ENCODE results near the gene FAM53B.

Gene FAM53B

GRCh38 chr10:124717911-124718741 is 26.1 kb downstream of the FAM53B start:
- Histone ChIP-seq H2AK5ac (ENCODE audit: low read length, severe bottlenecking) (no peak overlapping the region), H2BK12ac (ENCODE audit: low read length in 2 of 2) (no peak overlapping the region), H3K9me3 (ENCODE audit: control insufficient read depth, low read length) (no peaks in the 10 kb centered on the region), H3K27me3 (ENCODE audit: control insufficient read depth in 1 of 2, insufficient read depth in 1 of 2, low read length in 2 of 2) (no peaks in the 10 kb centered on the region), H2BK5ac (ENCODE audit: low read depth, low read length, poor library complexity, severe bottlenecking) (no peak overlapping the region), H3K79me1 (replicated peaks; ENCODE audit: low read length, poor library complexity, severe bottlenecking) (peaks cover 50% of the 10 kb centered on the region), H4K91ac (ENCODE audit: low read length) (no peak overlapping the region), H3K4ac (ENCODE audit: low read depth in 1 of 2, low read length in 2 of 2) (no peak overlapping the region), H3K14ac (ENCODE audit: low read length in 2 of 2) (no peak overlapping the region), H4K8ac (ENCODE audit: low read length) (no peak overlapping the region), H3K4me2 (ENCODE audit: low read length, poor library complexity, severe bottlenecking) (no peak overlapping the region), H3K4me1 (ENCODE audit: control insufficient read depth, insufficient read depth, low read depth, low read length) (peaks cover 4% of the 10 kb centered on the region), H3K27ac (ENCODE audit: low read length, poor library complexity, severe bottlenecking) (no peak overlapping the region), H3K4me3 (ENCODE audit: insufficient read depth in 1 of 2, low read depth in 1 of 2, low read length in 2 of 2) (no peak overlapping the region), H2AFZ (ENCODE audit: low read depth, low read length) (no peak overlapping the region), H3K18ac (ENCODE audit: low read depth in 1 of 2, low read length in 2 of 2) (no peak overlapping the region), H3K23ac (ENCODE audit: low read length in 2 of 2) (peak overlapping the region in 1 of 2 experiments; percentile 1), H2BK120ac (ENCODE audit: low read depth, low read length) (no peak overlapping the region), H3K9ac (ENCODE audit: low read length) (no peak overlapping the region), H3K36me3 (ENCODE audit: control insufficient read depth in 1 of 2, insufficient read depth in 2 of 2, low read depth in 1 of 2, low read length in 2 of 2) (peaks cover 0 to 20% of the 10 kb centered on the region in 2 experiments), H2BK15ac (ENCODE audit: low read depth, poor library complexity, severe bottlenecking) (no peak overlapping the region)
- WGBS, result 90% methylated on average over 12 of the region's 12 CpGs
- DNase-seq, result peak; percentile 9

GRCh38 chr10:124717041-124717757 is 27.0 kb downstream of the FAM53B start:
- Histone ChIP-seq H4K91ac (ENCODE audit: low read length) (no peak overlapping the region), H2BK120ac (ENCODE audit: low read depth, low read length) (no peak overlapping the region), H3K4me2 (ENCODE audit: low read length, poor library complexity, severe bottlenecking) (no peak overlapping the region), H3K27me3 (ENCODE audit: control insufficient read depth in 1 of 2, insufficient read depth in 1 of 2, low read length in 2 of 2) (no peaks in the 10 kb centered on the region), H3K4me3 (ENCODE audit: insufficient read depth in 1 of 2, low read depth in 1 of 2, low read length in 2 of 2) (no peak overlapping the region), H2BK5ac (ENCODE audit: low read depth, low read length, poor library complexity, severe bottlenecking) (no peak overlapping the region), H3K9me3 (ENCODE audit: control insufficient read depth, low read length) (no peaks in the 10 kb centered on the region), H2BK15ac (ENCODE audit: low read depth, poor library complexity, severe bottlenecking) (no peak overlapping the region), H2BK12ac (ENCODE audit: low read length in 2 of 2) (no peak overlapping the region), H2AFZ (ENCODE audit: low read depth, low read length) (no peak overlapping the region), H3K27ac (ENCODE audit: low read length, poor library complexity, severe bottlenecking) (no peak overlapping the region), H3K36me3 (ENCODE audit: control insufficient read depth in 1 of 2, insufficient read depth in 2 of 2, low read depth in 1 of 2, low read length in 2 of 2) (peaks cover 0 to 23% of the 10 kb centered on the region in 2 experiments), H3K4me1 (ENCODE audit: control insufficient read depth, insufficient read depth, low read depth, low read length) (peaks cover 8% of the 10 kb centered on the region), H3K14ac (ENCODE audit: low read length in 2 of 2) (no peak overlapping the region), H4K8ac (ENCODE audit: low read length) (no peak overlapping the region), H3K4ac (ENCODE audit: low read depth in 1 of 2, low read length in 2 of 2) (no peak overlapping the region), H3K79me1 (replicated peaks; ENCODE audit: low read length, poor library complexity, severe bottlenecking) (peaks cover 48% of the 10 kb centered on the region), H3K18ac (ENCODE audit: low read depth in 1 of 2, low read length in 2 of 2) (no peak overlapping the region), H3K9ac (ENCODE audit: low read length) (no peak overlapping the region), H3K23ac (ENCODE audit: low read length in 2 of 2) (no peak overlapping the region), H2AK5ac (ENCODE audit: low read length, severe bottlenecking) (no peak overlapping the region)
- DNase-seq, result no peak
- 95% methylated on average over 9 of the region's 9 CpGs for WGBS

- Histone ChIP-seq H2BK5ac (ENCODE audit: low read depth, low read length, poor library complexity, severe bottlenecking) (no peak overlapping the region), H3K23ac (ENCODE audit: low read length in 2 of 2) (no peak overlapping the region), H3K9me3 (ENCODE audit: control insufficient read depth, low read length) (no peaks in the 10 kb centered on the region), H3K4me2 (ENCODE audit: low read length, poor library complexity, severe bottlenecking) (no peak overlapping the region), H3K4me3 (ENCODE audit: insufficient read depth in 1 of 2, low read depth in 1 of 2, low read length in 2 of 2) (no peak overlapping the region), H3K27ac (ENCODE audit: low read length, poor library complexity, severe bottlenecking) (no peak overlapping the region), H3K36me3 (ENCODE audit: control insufficient read depth in 1 of 2, insufficient read depth in 2 of 2, low read depth in 1 of 2, low read length in 2 of 2) (peaks cover 0 to 22% of the 10 kb centered on the region in 2 experiments), H3K4me1 (ENCODE audit: control insufficient read depth, insufficient read depth, low read depth, low read length) (peaks cover 8% of the 10 kb centered on the region), H3K9ac (ENCODE audit: low read length) (no peak overlapping the region), H3K14ac (ENCODE audit: low read length in 2 of 2) (no peak overlapping the region), H3K79me1 (replicated peaks; ENCODE audit: low read length, poor library complexity, severe bottlenecking) (peaks cover 45% of the 10 kb centered on the region), H3K4ac (ENCODE audit: low read depth in 1 of 2, low read length in 2 of 2) (no peak overlapping the region), H4K91ac (ENCODE audit: low read length) (no peak overlapping the region), H2AK5ac (ENCODE audit: low read length, severe bottlenecking) (no peak overlapping the region), H2BK15ac (ENCODE audit: low read depth, poor library complexity, severe bottlenecking) (no peak overlapping the region), H2AFZ (ENCODE audit: low read depth, low read length) (no peak overlapping the region), H3K27me3 (ENCODE audit: control insufficient read depth in 1 of 2, insufficient read depth in 1 of 2, low read length in 2 of 2) (no peaks in the 10 kb centered on the region), H2BK120ac (ENCODE audit: low read depth, low read length) (no peak overlapping the region), H2BK12ac (ENCODE audit: low read length in 2 of 2) (no peak overlapping the region), H4K8ac (ENCODE audit: low read length) (no peak overlapping the region), H3K18ac (ENCODE audit: low read depth in 1 of 2, low read length in 2 of 2) (no peak overlapping the region)
- DNase-seq, result no peak
- WGBS, result 91% methylated on average over 4 of the region's 4 CpGs
These were observed 27.8 kb downstream of the FAM53B start for GRCh38 chr10:124716369-124716768.

GRCh38 chr10:124715439-124715838 is 28.7 kb downstream of the FAM53B start:
- H3K23ac ChIP-seq (ENCODE audit: low read length in 2 of 2), result no peak overlapping the region
- H2BK12ac ChIP-seq (ENCODE audit: low read length in 2 of 2), result no peak overlapping the region
- no peak overlapping the region for H4K91ac ChIP-seq (ENCODE audit: low read length)
- H2BK5ac ChIP-seq (ENCODE audit: low read depth, low read length, poor library complexity, severe bottlenecking), result no peak overlapping the region
- H3K27ac ChIP-seq (ENCODE audit: low read length, poor library complexity, severe bottlenecking), result no peak overlapping the region
- DNase-seq, result no peak
- H2BK120ac ChIP-seq (ENCODE audit: low read depth, low read length), result no peak overlapping the region
- peak overlapping the region in 1 of 2 experiments; percentile 24 for H3K14ac ChIP-seq (ENCODE audit: low read length in 2 of 2)
- H3K4me1 ChIP-seq (ENCODE audit: control insufficient read depth, insufficient read depth, low read depth, low read length), result peaks cover 8% of the 10 kb centered on the region
- H3K36me3 ChIP-seq (ENCODE audit: control insufficient read depth in 1 of 2, insufficient read depth in 2 of 2, low read depth in 1 of 2, low read length in 2 of 2), result peaks cover 0 to 20% of the 10 kb centered on the region in 2 experiments
- H2AFZ ChIP-seq (ENCODE audit: low read depth, low read length), result no peak overlapping the region
- no peak overlapping the region for H3K4me3 ChIP-seq (ENCODE audit: insufficient read depth in 1 of 2, low read depth in 1 of 2, low read length in 2 of 2)
- H3K4me2 ChIP-seq (ENCODE audit: low read length, poor library complexity, severe bottlenecking), result no peak overlapping the region
- no peak overlapping the region for H3K4ac ChIP-seq (ENCODE audit: low read depth in 1 of 2, low read length in 2 of 2)
- no peaks in the 10 kb centered on the region for H3K27me3 ChIP-seq (ENCODE audit: control insufficient read depth in 1 of 2, insufficient read depth in 1 of 2, low read length in 2 of 2)
- peaks cover 42% of the 10 kb centered on the region for H3K79me1 ChIP-seq (replicated peaks; ENCODE audit: low read length, poor library complexity, severe bottlenecking)
- no peak overlapping the region for H4K8ac ChIP-seq (ENCODE audit: low read length)
- no peak overlapping the region for H3K9ac ChIP-seq (ENCODE audit: low read length)
- 65% methylated on average over 6 of the region's 6 CpGs for WGBS
- no peak overlapping the region for H3K18ac ChIP-seq (ENCODE audit: low read depth in 1 of 2, low read length in 2 of 2)
- H3K9me3 ChIP-seq (ENCODE audit: control insufficient read depth, low read length), result no peaks in the 10 kb centered on the region
- H2AK5ac ChIP-seq (ENCODE audit: low read length, severe bottlenecking), result no peak overlapping the region
- H2BK15ac ChIP-seq (ENCODE audit: low read depth, poor library complexity, severe bottlenecking), result peak overlapping the region; percentile 52
